ENCODE results near the gene PKD1L1.
"Not testable (repeated sequence)": the region's sequence is repeated elsewhere in the genome, so short reads cannot be mapped to it uniquely, and the experiment has no call there.

The PKD1L1 gene

GRCh38 chr7:47948141-47948790, at the start of gene PKD1L1:
TSS of gene PKD1L1 (minus strand) at chr7:47948466. CDS start at chr7:47948440, 26 bp downstream.
- no peak for DNase-seq

- DNase-seq: no peak
These were observed 44.2 kb upstream of the PKD1L1 start for GRCh38 chr7:47992446-47992845.

GRCh38 chr7:47991741-47992311, 43.6 kb upstream of the PKD1L1 start:
- no peak for DNase-seq

GRCh38 chr7:47991270-47991669, 43.0 kb upstream of the PKD1L1 start:
- no peak for DNase-seq

GRCh38 chr7:47990592-47990991, 42.3 kb upstream of the PKD1L1 start:
- no peak for DNase-seq

- DNase-seq: not testable (repeated sequence)
These were observed 41.5 kb upstream of the PKD1L1 start for GRCh38 chr7:47989607-47990400.

- no peak for DNase-seq
These were observed 40.5 kb upstream of the PKD1L1 start for GRCh38 chr7:47988496-47989386.

GRCh38 chr7:47982610-47983009, 34.3 kb upstream of the PKD1L1 start:
- DNase-seq: no peak

- not testable (repeated sequence) for DNase-seq
These were observed 32.4 kb upstream of the PKD1L1 start for GRCh38 chr7:47980648-47981047.

- no peak for DNase-seq
These were observed 31.5 kb upstream of the PKD1L1 start for GRCh38 chr7:47979832-47980181.

- peak; percentile 84 for DNase-seq
These were observed 31.0 kb upstream of the PKD1L1 start, which contains the start of gene HUS1 for GRCh38 chr7:47979145-47979831. TSS of gene HUS1 (minus strand) at chr7:47979615. CDS start at chr7:47979519, 96 bp downstream.

- no peak for DNase-seq
These were observed 30.5 kb upstream of the PKD1L1 start for GRCh38 chr7:47978790-47979144.

- no peak for DNase-seq
These were observed 25.5 kb upstream of the PKD1L1 start for GRCh38 chr7:47973739-47974138.

GRCh38 chr7:47970761-47971160, 22.5 kb upstream of the PKD1L1 start:
- DNase-seq: no peak

- peak; percentile 48 for DNase-seq
These were observed 20.8 kb upstream of the PKD1L1 start for GRCh38 chr7:47968847-47969774.

GRCh38 chr7:47967708-47968107, 19.4 kb upstream of the PKD1L1 start:
- DNase-seq: no peak

GRCh38 chr7:47967123-47967522, 18.9 kb upstream of the PKD1L1 start:
- no peak for DNase-seq

- DNase-seq: no peak
These were observed 17.2 kb upstream of the PKD1L1 start for GRCh38 chr7:47965456-47965855.

GRCh38 chr7:47962262-47962661, 14.0 kb upstream of the PKD1L1 start:
- DNase-seq: no peak

GRCh38 chr7:47957156-47957555, 8.9 kb upstream of the PKD1L1 start:
- no peak for DNase-seq

GRCh38 chr7:47956220-47956619, 8.0 kb upstream of the PKD1L1 start:
- no peak for DNase-seq
